ENCODE measurements around the gene HNF1B.

DNA sequence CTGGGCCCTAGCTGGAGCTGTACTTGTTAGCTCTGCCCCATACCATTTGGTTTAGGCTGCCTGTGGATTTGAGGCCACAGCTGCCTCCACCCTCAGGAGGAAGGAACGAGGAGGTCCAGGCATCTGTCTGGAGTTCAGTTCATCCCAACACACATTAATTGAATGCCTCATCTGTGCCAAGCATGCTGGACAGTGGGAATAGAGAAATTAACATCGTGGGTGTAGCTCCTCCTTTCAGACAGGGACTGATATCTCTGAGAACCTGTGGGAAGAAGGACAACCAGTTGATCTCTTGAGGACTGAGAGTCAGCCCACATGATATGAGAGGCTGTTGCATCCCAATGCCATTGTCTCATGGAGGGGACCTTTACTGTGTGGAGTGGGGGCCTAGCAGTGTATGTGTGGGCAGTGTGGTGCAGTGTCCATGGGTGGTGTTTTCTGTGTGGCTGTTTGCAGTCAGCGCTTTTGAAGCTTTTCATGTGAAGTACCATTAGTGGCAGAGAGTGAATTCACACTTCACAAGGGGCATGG, 72.2 kb downstream of the HNF1B start:
- TF ChIP-seq POLR2AphosphoS5 (IDR thresholded peaks at IDR 0.05; ENCODE audit: low read depth, low read length) (no peak), POLR2A (IDR thresholded peaks at IDR 0.05; ENCODE audit: low read depth, low read length) (no peak), TAF1 (IDR thresholded peaks at IDR 0.05; ENCODE audit: borderline replicate concordance, low read depth, low read length) (no peak)

All from GM12892 (cell line).